Astrocyte of the spinal cord (primary cell): ENCODE results near the gene DENND1A.
"Not testable (repeated sequence)": the region's sequence is repeated elsewhere in the genome, so short reads cannot be mapped to it uniquely, and the experiment has no call there.

Source experiments
- DNase-seq: peaks from one replicate; pipeline ENCODE4 v3.0.0; 2011; ENCODE audit warnings: low read depth, low spot score
- H3K4me3 ChIP-seq: 2 replicates; pipeline ENCODE4 v1.5.1; 2011; ENCODE audit warnings: low read depth, mild to moderate bottlenecking, low read length, moderate library complexity
- CTCF ChIP-seq: IDR thresholded peaks from 2 replicates; pipeline ENCODE4 v1.5.1; 2012; ENCODE audit warnings: low read depth, mild to moderate bottlenecking, low read length, inconsistent platforms
- in situ Hi-C: cut with HindIII; loops from 2 replicates; pipeline ENCODE4 v1.10.0; 2017; ENCODE audit warnings: low sequenced_read_pairs

Gene DENND1A

DNA sequence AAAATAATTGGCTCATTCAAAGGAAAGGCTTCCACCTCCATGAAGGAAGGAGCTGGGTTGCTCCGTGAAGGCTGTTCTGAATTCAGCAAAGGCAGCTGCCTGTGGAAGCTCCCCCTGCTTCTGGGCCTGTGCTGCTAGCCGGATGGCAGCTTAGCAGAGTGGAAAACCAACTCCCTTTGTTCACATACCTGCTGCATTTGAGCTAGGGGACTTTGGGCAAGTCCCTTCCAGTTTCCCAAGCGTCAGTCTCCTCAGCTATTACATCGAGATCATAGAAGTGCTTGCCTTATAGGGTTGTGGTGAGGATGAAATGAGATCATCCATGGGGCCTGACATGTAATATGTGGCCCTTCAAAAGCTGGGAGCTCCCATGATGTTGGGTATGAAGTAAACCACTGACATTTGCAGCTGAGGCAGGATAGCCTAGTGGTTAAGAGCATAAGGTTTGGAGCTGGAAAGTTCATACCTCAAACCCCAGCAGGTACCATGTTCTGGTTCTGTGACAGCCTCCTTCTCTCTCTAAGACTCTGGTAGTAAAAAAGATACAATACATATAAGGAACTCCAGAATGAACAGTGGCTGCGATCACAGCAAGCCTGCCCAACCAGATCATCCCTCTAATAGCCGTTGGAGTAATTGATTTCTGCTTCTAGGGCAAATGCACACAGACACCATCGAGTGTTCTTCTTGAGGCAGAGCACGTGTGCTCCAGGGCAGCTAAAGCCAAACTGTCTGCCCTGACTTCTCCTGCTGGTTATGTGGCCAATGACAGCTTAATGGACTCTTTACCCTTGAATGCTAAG lies 11.0 kb upstream of the DENND1A start:
- no peak overlapping the region for H3K4me3 ChIP-seq
- DNase-seq = no peak
- in situ Hi-C loops = no loop called here
- no peak for TF ChIP-seq CTCF

DNA sequence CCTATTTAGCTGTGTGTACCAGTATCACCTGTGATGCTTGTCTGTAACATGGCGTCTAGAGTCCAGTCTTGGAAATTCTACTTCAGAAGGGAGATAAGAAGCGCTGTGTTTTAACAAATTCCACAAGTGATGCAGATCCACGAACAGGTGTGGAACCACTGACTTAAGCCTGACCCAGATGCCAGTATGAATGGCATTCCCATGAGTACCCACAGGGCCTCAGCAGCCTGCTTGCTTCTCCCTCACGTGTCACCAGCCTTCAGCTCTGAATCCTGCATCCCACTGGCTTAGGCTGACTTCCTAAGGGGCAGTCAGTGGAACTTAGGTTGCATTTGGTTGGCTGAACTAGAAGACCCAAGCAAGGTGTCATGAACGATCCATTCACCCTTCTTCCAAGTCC lies 8.5 kb upstream of the DENND1A start:
- no peak overlapping the region for H3K4me3 ChIP-seq
- in situ Hi-C loops = no loop called here
- DNase-seq = no peak
- TF ChIP-seq CTCF = no peak

- H3K4me3 ChIP-seq, in situ Hi-C loops, DNase-seq: not testable (repeated sequence)
Measured at GRCh38 chr9:123936575-123936974, 6.6 kb upstream of the DENND1A start.

DNA sequence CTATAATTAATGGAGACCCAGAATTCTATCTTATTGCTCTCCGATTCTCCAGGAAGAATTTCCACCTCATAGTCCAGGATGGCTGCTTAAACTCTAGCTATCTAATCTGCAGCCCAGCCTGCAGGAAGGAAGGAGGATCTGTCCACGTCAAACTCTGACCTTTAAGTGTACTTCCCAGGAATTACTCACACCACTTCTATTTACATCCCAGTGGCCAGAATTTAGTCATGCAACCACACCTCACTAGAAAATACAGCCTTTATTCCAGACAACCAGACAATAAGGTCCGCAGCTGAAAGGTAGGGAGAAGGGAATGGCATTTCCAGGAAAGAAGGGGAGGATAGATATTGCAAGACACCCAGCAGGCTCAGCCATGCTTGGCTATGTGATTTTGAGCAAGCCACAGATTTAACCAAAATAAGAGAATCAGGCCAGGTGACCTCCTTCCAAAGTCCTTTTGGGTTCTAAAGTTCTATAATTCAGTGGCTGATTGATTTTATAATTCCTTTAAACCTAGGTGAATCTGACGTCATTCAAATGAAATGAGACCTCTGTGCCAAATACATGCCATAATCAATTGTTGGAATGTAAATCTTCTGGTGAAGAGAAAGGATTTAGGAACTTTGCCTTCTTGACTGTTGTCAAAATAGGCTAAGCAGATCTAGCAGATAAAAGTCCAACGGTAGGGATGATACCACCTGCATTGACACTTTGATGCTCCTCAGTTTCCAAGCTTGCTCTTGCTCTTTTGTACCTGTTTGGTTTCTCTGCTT lies 3.7 kb upstream of the DENND1A start:
- DNase-seq = peak; percentile 49
- TF ChIP-seq CTCF = no peak
- in situ Hi-C loops = no loop called here
- no peak overlapping the region for H3K4me3 ChIP-seq

DNA sequence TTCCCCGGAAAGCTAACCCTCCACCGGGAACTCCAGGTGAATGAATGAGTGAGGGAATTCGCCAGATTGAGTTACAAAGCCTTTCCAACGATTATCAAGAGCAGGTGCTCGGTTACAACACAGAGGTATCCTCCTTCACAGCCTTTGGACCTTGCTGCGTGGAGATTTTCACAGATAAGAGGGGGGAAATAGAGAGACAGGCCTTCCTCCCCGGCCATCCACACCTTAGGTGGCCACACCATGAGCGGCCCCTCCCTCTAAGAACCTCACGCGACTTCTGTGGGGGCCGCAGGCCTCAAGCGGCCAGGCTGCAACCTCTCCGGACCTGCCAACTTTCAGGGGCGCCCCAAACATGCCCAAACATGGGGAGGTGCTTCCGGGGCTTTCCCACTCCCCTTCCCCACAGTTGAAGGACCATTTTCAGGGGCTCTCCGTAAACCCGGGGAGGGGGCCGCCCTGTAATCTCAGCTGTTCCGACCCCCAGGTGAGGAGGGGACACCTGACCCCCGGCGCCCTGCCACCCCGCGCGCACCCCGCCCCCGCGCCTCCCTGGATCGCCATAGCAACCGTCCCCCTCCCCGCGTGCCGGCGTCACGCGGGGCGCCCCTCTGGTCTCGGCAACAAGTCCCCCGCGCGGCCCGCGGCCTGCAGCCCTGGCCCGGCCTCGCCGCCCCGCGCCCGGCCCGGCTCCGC lies 603 bp downstream of the DENND1A start:
- DNase-seq = no peak
- no peak for TF ChIP-seq CTCF
- H3K4me3 ChIP-seq = peak overlapping the region; percentile 70
- in situ Hi-C loops = no loop called here

DNA sequence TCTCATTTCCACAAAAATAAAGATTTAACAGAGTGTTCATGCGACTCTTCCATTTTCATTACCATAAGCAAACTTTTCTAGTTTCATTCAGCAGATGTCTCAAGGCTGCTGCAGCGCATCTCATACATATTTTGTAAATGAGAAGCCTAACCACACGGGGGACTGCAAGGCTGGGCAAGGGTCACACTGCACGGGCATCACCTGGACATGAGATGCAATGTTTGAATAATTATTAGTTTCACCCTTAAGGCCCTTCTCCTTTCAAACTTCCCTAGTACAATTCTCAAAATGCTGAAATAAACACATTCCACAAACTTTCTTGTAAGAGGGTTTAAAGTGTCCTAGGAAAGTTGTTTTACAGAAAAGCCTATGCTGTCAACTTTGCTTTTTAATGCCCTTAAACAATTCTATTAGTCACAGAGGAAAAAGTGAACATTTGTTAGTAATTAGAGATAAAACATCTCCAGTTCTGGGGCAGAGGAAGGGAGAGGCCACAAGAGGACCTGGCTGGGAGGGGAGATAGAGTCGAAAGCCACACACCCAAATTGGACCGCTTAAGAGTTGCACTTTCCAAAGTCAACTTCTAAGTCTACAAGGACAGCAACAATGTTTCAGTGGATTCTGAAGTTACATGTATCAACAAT lies 1.3 kb downstream of the DENND1A start:
- peak overlapping the region; percentile 70 for H3K4me3 ChIP-seq
- in situ Hi-C loops = no loop called here
- DNase-seq = peak; percentile 11
- TF ChIP-seq CTCF = no peak
